HG02852 (cell line): ENCODE results near the gene DPM2.

Experiments used
- ATAC-seq: cut with Tn5 transposase; IDR thresholded peaks from one replicate; pipeline ENCODE4 v1.9.1; 2021; ENCODE audit warnings: mild to moderate bottlenecking, moderate library complexity; ENCODE audit not compliant: unreplicated experiment

The DPM2 gene

GRCh38 chr9:127920794-127921193, 16.9 kb downstream of the DPM2 start:
- no peak for ATAC-seq

- no peak for ATAC-seq
Measured at GRCh38 chr9:127919253-127919815, 18.3 kb downstream of the DPM2 start.

GRCh38 chr9:127918183-127919107, 19.2 kb downstream of the DPM2 start:
- ATAC-seq = no peak

GRCh38 chr9:127917603-127918002, 20.1 kb downstream of the DPM2 start:
- ATAC-seq = no peak

- peak; percentile 70 for ATAC-seq
Measured at GRCh38 chr9:127916720-127917581, 20.7 kb downstream of the DPM2 start, which contains the start of gene ST6GALNAC4. ST6GALNAC4 (minus strand) TSS chr9:127917041; CDS start chr9:127916419, 622 bp downstream.

GRCh38 chr9:127915801-127916719, 21.6 kb downstream of the DPM2 start:
- ATAC-seq = no peak

GRCh38 chr9:127915325-127915752, 22.3 kb downstream of the DPM2 start:
- ATAC-seq = no peak

GRCh38 chr9:127913682-127914081, 24.0 kb downstream of the DPM2 start:
- ATAC-seq = no peak

GRCh38 chr9:127912882-127913281, 24.8 kb downstream of the DPM2 start:
- ATAC-seq = no peak

- ATAC-seq = no peak
Measured at GRCh38 chr9:127912296-127912695, 25.4 kb downstream of the DPM2 start.

- no peak for ATAC-seq
Measured at GRCh38 chr9:127910613-127911205, 26.9 kb downstream of the DPM2 start.

- ATAC-seq = no peak
Measured at GRCh38 chr9:127909839-127910273, 27.8 kb downstream of the DPM2 start.

- no peak for ATAC-seq
Measured at GRCh38 chr9:127908660-127908926, 29.1 kb downstream of the DPM2 start.

GRCh38 chr9:127907867-127908659, 29.6 kb downstream of the DPM2 start:
- ATAC-seq = no peak

GRCh38 chr9:127905788-127906191, 31.9 kb downstream of the DPM2 start:
- no peak for ATAC-seq

- no peak for ATAC-seq
Measured at GRCh38 chr9:127905004-127905728, 32.5 kb downstream of the DPM2 start.

- ATAC-seq = no peak
Measured at GRCh38 chr9:127904561-127905003, 33.1 kb downstream of the DPM2 start.
